NCI-H1105 treated with DMSO at 0.1 percent for 48 hours (cell line): ENCODE results near the gene DTNB.

Experiments
- DNase-seq: peaks from one replicate; lab custom pipeline; 2025; lab: John Stamatoyannopoulos, UW

Gene DTNB

DNA sequence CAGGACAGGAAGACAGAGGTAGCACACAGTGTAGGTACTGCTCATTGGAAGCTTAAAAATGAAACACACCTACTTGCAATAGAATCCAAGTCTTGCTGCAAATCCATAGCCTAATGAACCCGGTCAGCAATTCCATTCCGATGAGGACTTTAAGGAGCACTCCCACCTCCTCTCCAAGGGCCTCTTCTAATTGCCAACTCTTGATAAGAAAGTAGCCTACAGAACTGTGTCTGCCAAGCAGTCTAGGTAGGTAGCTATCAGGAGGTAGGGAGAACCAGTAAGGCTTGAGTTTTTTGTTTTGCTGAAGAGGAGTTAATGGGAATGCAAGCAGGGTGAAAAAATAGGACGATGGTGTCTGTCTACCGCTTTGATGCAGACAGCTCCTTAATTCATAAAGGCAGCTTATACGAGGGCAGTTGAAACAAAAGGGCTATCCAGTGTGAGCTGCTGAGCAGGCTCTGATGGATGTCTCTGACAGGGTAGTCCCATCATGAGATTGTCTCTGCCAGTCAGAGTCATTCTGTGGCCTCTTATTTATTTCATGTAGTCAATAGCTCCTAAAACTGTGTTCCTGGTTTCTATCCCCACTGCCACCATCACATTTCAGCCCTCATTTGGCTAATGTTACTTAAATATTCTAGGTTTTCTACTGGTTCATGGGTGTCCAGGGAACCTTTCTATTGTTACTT, 176.0 kb downstream of the DTNB start:
- DNase-seq = no peak

GRCh38 chr2:25494616-25495015, 178.8 kb downstream of the DTNB start:
- DNase-seq = no peak

- no peak for DNase-seq
Observed at GRCh38 chr2:25493207-25493606, 180.2 kb downstream of the DTNB start.

DNA sequence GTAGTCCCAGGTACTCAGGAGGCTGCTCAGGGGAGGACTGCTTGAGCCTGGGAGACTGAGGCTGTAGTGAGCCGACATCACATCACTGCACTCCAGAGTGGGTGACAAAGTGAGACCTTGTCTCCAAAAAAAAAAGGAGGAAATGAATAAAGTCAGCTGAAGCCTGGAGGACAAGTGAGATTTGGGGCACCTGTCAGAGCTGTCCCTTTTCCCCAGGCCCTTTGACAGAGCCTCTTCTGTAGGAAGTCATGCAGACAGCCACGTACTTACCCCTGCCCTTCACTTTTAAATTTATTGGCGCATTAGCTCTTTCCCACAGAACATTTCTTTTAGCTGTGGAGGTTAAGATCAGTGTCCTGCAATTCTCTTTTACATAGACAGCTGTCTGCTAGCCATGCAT, 180.7 kb downstream of the DTNB start:
- DNase-seq = no peak

DNA sequence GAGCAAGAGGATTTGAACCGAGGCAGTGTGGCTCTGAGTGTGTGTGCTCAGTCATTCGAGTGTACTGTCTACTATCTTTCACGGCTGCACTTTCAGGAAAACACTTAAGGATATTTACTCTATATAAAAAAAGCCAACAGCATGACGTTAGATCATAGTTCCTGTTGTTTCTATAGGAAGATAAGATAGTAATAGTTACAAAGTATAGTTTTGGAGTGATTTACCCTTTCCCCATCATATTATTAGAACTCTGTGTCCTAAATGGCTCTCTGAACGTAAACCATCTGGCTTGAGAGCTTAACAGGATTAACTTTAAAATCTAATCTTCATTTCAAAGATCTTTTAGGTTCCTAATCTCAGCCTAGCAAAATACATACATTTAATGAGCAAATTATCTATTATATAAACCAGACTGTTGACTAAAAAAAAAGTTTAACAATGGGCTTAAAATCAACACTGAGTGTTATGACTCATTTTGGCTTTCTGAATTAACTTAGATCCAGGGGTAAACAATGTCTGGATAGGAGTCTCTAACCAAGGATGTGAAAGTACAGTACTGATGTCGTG, 181.3 kb downstream of the DTNB start:
- no peak for DNase-seq

DNA sequence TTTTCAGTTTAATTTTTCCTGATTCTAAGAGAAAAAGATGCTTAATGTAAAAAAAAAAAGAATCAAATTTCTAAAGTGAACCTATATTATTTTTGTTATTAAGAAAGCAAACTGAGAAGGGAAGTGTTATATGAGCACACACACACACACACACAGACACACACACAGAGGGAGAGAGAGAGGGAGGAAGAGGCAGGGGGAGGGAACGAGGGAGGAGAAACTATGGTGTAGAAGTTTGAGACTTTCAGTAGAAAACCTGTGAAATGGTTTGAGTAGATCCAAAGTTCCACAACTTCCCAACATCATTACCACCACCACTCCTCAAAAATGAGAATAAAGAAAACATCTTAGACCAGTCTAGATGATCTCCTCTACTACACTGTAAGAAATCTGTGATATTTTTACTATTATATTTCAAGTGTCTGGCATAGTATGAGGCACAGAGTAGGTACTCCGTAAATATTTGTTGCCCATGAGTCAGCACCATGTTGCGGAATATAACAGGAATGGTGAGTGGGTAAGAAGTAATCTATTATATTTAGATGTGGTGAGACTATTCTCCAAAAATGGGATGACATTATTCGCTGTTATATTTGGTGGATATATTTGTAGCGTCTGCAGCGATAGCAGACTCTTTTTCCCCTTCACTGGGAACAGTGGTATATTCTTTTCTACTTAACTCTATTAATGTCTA, 182.2 kb downstream of the DTNB start:
- no peak for DNase-seq

DNA sequence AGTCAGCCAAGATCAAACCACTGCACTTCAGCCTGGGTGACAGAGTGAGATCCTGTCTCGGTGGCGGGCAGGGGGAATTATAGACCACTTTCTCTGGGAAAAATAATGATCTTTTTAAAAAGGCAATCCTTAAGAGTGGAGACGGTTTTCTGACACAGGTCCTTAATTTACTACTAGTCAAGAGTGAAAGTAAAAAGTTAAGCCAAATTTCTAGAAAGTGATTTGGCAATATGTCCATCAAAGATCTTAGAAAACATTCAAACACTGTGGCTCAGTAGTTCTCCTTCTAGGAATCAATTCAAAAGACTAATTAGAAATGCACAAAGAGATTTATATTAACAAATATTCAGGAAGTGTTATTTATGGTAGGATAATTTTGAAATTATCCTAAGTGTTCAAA, 183.2 kb downstream of the DTNB start:
- no peak for DNase-seq

GRCh38 chr2:25489631-25490030, 183.7 kb downstream of the DTNB start:
- DNase-seq = no peak

GRCh38 chr2:25483607-25484266, 189.6 kb downstream of the DTNB start:
- no peak for DNase-seq

GRCh38 chr2:25482341-25482740, 191.0 kb downstream of the DTNB start:
- DNase-seq = no peak

DNA sequence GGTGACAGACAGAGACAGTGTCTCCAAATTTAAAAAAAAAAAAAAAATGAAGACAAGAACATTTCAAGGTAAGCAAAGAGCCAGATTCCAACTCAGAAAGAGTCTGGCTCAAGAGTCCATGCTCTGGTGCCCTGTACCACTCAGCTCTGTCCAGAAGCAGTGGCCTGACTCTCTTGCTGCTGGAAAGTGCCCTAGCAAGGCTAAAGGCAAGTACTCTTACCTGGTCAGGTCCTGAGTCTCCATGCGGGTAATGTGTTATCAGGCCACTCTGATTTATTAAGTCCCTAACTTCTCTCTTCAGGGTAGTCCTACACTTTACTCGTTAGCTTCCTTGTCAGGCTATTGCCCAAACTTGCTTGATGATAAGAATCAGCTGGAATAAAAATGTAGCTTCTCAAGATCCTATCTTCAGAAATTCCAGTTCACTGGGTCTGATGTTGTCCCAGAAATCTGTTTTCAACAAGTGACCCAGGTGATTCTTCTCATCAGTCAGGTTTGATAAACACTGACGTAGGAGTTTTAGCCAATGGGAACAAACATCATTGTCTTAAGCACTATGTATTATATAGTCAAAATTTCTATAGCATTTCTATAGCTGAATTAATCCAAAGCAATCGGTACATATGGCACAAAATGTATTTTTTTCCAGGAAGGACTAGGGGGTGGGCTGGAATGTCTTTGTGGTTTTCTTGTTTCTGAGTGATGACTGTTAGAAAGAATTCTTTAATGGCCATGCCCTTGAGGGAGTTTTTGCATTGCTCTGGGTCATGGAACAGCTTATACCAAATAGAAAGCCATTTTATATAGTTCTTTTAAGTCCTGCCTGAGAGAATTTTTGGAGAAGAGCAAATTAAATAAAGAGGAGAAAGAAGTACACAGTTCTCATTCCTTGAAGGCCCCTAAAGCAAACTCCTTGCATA, 191.7 kb downstream of the DTNB start:
- no peak for DNase-seq

DNA sequence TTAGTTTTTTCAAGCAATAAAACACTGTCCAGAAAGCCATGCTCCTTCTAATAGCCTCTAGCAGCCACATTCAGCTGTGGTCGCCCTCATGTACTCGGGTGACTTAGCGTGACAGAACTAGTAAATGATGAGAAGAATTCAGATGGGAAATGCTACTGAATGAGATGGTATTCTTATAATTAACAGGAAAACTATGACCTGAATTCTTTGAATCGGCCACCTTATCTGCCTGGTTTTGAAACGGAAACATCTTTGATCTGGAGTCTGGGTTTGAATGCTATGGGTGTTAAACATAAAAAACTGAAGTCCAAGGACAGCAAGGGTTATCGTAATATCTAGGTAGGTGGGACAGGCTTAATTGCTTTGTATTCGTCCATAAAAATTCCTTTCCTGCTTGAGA, 192.8 kb downstream of the DTNB start:
- no peak for DNase-seq

GRCh38 chr2:25479761-25480160, 193.6 kb downstream of the DTNB start:
- no peak for DNase-seq

- DNase-seq = no peak
Observed at GRCh38 chr2:25478736-25479135, 194.6 kb downstream of the DTNB start.

- DNase-seq = peak; percentile 91
Observed at GRCh38 chr2:25473758-25474340, 199.5 kb downstream of the DTNB start.

- no peak for DNase-seq
Observed at GRCh38 chr2:25473131-25473530, 200.2 kb downstream of the DTNB start.

- DNase-seq = no peak
Observed at GRCh38 chr2:25470806-25471205, 202.6 kb downstream of the DTNB start.

DNA sequence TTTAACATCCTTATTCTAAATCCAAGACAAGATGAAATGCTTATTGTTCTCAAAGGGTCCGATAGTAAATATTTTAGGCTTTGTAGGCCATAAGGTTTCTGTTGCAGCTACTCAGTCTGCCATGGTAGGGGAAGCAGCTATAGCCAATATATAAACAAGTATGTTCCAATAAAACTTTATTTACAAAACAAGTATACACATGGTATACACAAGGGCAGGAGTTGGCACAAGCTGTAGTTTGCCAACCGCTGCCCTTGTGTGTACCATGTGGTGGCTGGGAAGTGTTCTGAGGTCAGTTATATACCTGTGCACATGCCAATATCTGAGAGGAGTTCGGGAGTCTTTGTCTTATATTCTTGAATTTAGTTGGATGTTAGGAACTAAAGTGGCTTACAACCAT, 205.6 kb downstream of the DTNB start:
- no peak for DNase-seq

GRCh38 chr2:25462021-25462420, 211.4 kb downstream of the DTNB start:
- no peak for DNase-seq

GRCh38 chr2:25460261-25460905, 213.0 kb downstream of the DTNB start:
- no peak for DNase-seq
